Measurements from ENCODE around the gene LPGAT1.

DNA sequence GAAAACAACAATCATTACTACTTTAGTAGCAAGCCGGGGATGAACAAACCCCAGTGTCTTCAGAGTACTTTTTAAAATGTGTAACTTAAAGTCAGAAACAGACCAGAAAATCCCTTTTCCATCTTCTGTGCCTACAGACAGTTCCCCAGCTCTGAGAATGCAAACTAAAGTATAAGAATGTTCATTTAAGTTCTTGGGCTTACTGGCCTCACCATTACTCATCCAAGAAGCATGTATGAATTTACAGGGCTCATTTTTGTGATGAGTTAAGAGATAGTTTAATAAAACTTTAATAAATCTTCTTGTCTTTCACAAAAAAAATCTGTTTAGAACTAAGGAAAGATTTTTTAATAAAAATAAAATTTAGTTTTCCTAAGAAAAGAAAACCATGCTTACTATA lies 4.6 kb downstream of the LPGAT1 start:
- no peak for TF ChIP-seq POLR2A (IDR thresholded peaks at IDR 0.05)
- TF ChIP-seq, protein P1, sequence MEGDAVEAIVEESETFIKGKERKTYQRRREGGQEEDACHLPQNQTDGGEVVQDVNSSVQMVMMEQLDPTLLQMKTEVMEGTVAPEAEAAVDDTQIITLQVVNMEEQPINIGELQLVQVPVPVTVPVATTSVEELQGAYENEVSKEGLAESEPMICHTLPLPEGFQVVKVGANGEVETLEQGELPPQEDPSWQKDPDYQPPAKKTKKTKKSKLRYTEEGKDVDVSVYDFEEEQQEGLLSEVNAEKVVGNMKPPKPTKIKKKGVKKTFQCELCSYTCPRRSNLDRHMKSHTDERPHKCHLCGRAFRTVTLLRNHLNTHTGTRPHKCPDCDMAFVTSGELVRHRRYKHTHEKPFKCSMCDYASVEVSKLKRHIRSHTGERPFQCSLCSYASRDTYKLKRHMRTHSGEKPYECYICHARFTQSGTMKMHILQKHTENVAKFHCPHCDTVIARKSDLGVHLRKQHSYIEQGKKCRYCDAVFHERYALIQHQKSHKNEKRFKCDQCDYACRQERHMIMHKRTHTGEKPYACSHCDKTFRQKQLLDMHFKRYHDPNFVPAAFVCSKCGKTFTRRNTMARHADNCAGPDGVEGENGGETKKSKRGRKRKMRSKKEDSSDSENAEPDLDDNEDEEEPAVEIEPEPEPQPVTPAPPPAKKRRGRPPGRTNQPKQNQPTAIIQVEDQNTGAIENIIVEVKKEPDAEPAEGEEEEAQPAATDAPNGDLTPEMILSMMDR (IDR thresholded peaks at IDR 0.05), result no peak
